ENCODE data around the gene GIPR. TPM values are rescaled to one million over a fixed set of nuclear protein-coding genes. Genes with fewer than 3 reads are reported as not detected.

Gene GIPR
- total and polyA plus RNA-seq, 10 of the 15 experiments (the other 5 are each of a cell fraction or from before 2014, with no cell fraction given): 1.7 to 26.3 (median 13.7) TPM

GRCh38 chr19:45643927-45644771 lies 23.9 kb upstream of the GIPR start:
- in situ Hi-C loops (cut with MboI) (loop anchor here (10.0 kb wide), 1 partner anchor 119 kb away; no protein-coding TSS in a partner anchor), intact Hi-C loops (cut with micrococcal nuclease; ENCODE audit: unreplicated experiment) (loop anchor here (1.0 to 10.0 kb wide), 6 partner anchors 25 to 239 kb away; partner anchors contain the start of genes GIPR, POLR1G, PPP1R13L and VASP)
- no peaks in the 10 kb centered on the region for H3K36me3 ChIP-seq (ENCODE audit: control insufficient read depth in 2 of 2, insufficient read depth in 2 of 2, low read length in 1 of 2)
- ATAC-seq: no peak
- FAIRE-seq: no peak
- H3K4me3 ChIP-seq: peak overlapping the region; percentile 53; the same call in 1 of the 2 replicates
- ChIA-PET RAD21 (ENCODE audit: unreplicated experiment) (interaction anchor here (0.6 to 4.3 kb wide), 10 partner anchors 13 to 242 kb away, joined by 3 to 47 read pairs (median 4); partner anchors contain the start of gene GIPR), SMC1A (ENCODE audit: uncharacterized antibody, unreplicated experiment) (interaction anchor here (0.6 to 5.3 kb wide), 9 partner anchors 29 to 216 kb away, joined by 3 to 39 read pairs (median 4); partner anchors contain the start of gene OPA3), POLR2A (interaction anchor here (1.0 to 3.7 kb wide), 5 partner anchors 24 to 204 kb away, joined by 3 to 20 read pairs (median 7); partner anchors contain the start of genes GIPR and VASP), CTCF (interaction anchor here (0.7 to 3.9 kb wide), 26 partner anchors 20 to 216 kb away, joined by 3 to 43 read pairs (median 4); partner anchors contain the start of genes FOSB, GIPR, QPCTL and SNRPD2)
- H3K27me3 ChIP-seq (replicated peaks in 1 of 2; ENCODE audit: control insufficient read depth in 2 of 2, insufficient read depth in 2 of 2, low read length in 1 of 2): no peaks in the 10 kb centered on the region
- H3K9ac ChIP-seq (ENCODE audit: control insufficient read depth, insufficient read depth, low read length): no peak overlapping the region
- H3K9me3 ChIP-seq (replicated peaks; ENCODE audit: control insufficient read depth, insufficient read depth, low read length): no peaks in the 10 kb centered on the region
- no peaks in the 10 kb centered on the region for H4K20me1 ChIP-seq (ENCODE audit: control insufficient read depth, insufficient read depth)
- H3K27ac ChIP-seq (ENCODE audit: control insufficient read depth, insufficient read depth): no peak overlapping the region; the same call in 1 of the 2 replicates
- peak overlapping the region; percentile 81 for H3K4me2 ChIP-seq (ENCODE audit: control insufficient read depth, insufficient read depth)
- H3K4me1 ChIP-seq (ENCODE audit: control insufficient read depth, insufficient read depth, low read length): peaks cover 29% of the 10 kb centered on the region
- BruUV-seq (replicated peaks): no TSS peak
- no peak for DNase-seq (ENCODE audit: low read depth, low spot score)
- WGBS (ENCODE audit: insufficient coverage, insufficient replicate concordance, low lambda C conversion rate, missing lambda C conversion rate): 60% methylated on average over 14 of the region's 14 CpGs
- H3K79me2 ChIP-seq (ENCODE audit: control insufficient read depth, insufficient read depth, low read length): peaks cover under 1% of the 10 kb centered on the region
- peak overlapping the region; percentile 51 for H2AFZ ChIP-seq (ENCODE audit: control insufficient read depth, low read depth, low read length)
- TF ChIP-seq HCFC1 (IDR thresholded peaks at IDR 0.05; ENCODE audit: low read length) (no peak), NFIC (IDR thresholded peaks at IDR 0.05; ENCODE audit: low read depth, low read length) (no peak), NFYB (IDR thresholded peaks at IDR 0.05; ENCODE audit: insufficient read depth, low read depth, low read length) (no peak), IKZF2 (IDR thresholded peaks at IDR 0.05) (no peak), MLLT1 (IDR thresholded peaks at IDR 0.05) (0 out of 2 replicates have a peak, but pooled peaks have one; percentile 49), SMARCA5 (IDR thresholded peaks at IDR 0.05) (no peak), CREB1 (IDR thresholded peaks at IDR 0.05; ENCODE audit: low read depth) (no peak)
